HUES64 (cell line): ENCODE measurements around the gene IL31.

ENCODE experiments used
- H3K27ac ChIP-seq: 2 replicates; pipeline ENCODE4 v1.7.0; 2013; ENCODE audit warnings: low read depth, low read length, inconsistent platforms
- H3K27me3 ChIP-seq: 2 replicates; pipeline ENCODE4 v1.6.1; 2013; ENCODE audit warnings: mild to moderate bottlenecking, low read length; ENCODE audit not compliant: insufficient read depth
- H3K36me3 ChIP-seq: 2 replicates; pipeline ENCODE4 v1.6.1; 2013; ENCODE audit warnings: mild to moderate bottlenecking, low read length; ENCODE audit not compliant: insufficient read depth
- H3K4me1 ChIP-seq: 2 replicates; pipeline ENCODE4 v1.6.1; 2013; ENCODE audit warnings: mild to moderate bottlenecking, low read length, moderate library complexity; ENCODE audit not compliant: insufficient read depth
- H3K4me3 ChIP-seq: 2 replicates; pipeline ENCODE4 v1.5.1; 2013; ENCODE audit warnings: mild to moderate bottlenecking, low read length, moderate library complexity
- H3K9ac ChIP-seq: 2 replicates; pipeline ENCODE4 v1.6.1; 2013; ENCODE audit warnings: mild to moderate bottlenecking, low read depth, low read length
- H3K9me3 ChIP-seq: 2 replicates; pipeline ENCODE4 v1.6.1; 2013; ENCODE audit warnings: low read depth, low read length; ENCODE audit not compliant: insufficient read depth
- WGBS: fragments of 150-250, 120-280 bp; methylation state at CpG from one replicate; pipeline ENCODE4 v1.1.7; 2013; ENCODE audit warnings: missing lambda C conversion rate; 5-methylcytosine and 5-hydroxymethylcytosine counted together

IL31 gene

DNA sequence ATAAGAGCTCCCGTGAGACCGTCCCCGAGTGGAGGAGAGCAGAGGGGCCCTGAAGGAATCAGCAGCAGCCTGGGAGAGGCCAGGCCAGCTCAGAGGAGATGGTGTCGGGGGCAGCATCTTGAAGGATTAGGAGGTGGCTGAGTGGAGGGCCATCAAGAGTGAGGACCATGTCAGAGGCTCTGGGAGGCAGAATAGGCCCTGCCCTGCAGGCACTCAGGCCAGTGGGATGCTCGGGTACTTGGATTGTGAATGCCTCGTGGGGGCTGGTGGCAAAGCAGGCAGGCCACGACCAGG, 47.7 kb downstream of the IL31 start:
- Histone ChIP-seq H3K27ac (no peak overlapping the region), H3K4me1 (peaks cover 4% of the 10 kb centered on the region; the same call in 1 of the 2 replicates), H3K9ac (no peak overlapping the region), H3K36me3 (peaks cover 33% of the 10 kb centered on the region), H3K9me3 (no peaks in the 10 kb centered on the region), H3K27me3 (no peaks in the 10 kb centered on the region), H3K4me3 (no peak overlapping the region)
- whole genome bisulfite sequencing: 86% methylated on average over 7 of the region's 7 CpGs

GRCh38 chr12:122125452-122126341, 48.3 kb downstream of the IL31 start:
- H3K27ac ChIP-seq: no peak overlapping the region
- WGBS: 93% methylated on average over 13 of the region's 13 CpGs

DNA sequence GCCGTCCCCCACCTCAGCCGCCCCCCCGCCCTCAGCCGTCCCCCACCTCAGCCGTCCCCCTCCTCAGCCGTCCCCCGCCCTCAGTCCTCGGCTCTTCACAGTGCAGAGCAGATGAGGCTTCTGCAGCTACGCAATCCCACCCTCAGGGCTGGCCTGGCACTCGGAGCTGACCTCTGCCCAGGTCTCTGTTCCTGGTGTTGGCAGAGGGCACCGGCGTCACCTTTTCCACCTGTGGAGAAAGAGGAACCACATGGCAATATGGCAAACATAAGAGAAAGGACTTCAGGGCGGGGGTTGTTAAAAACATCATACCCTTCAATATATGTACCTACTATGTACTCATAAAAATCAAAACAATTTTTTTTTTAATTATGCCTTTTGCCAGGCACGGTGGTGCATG, 49.7 kb downstream of the IL31 start:
- peaks cover 4% of the 10 kb centered on the region; the same call in 1 of the 2 replicates for H3K4me1 ChIP-seq
- H3K4me3 ChIP-seq: no peak overlapping the region
- peaks cover 21% of the 10 kb centered on the region for H3K36me3 ChIP-seq
- H3K9ac ChIP-seq: no peak overlapping the region
- H3K27me3 ChIP-seq: no peaks in the 10 kb centered on the region
- H3K27ac ChIP-seq: no peak overlapping the region
- H3K9me3 ChIP-seq: no peaks in the 10 kb centered on the region
- WGBS: 97% methylated on average over 10 of the region's 14 CpGs

More at GRCh38 chr12:122125452-122126341, 48.3 kb downstream of the IL31 start:
- Histone ChIP-seq H3K9ac (no peak overlapping the region), H3K4me1 (peaks cover 4% of the 10 kb centered on the region; the same call in 1 of the 2 replicates), H3K36me3 (peaks cover 33% of the 10 kb centered on the region), H3K9me3 (no peaks in the 10 kb centered on the region), H3K27me3 (no peaks in the 10 kb centered on the region), H3K4me3 (no peak overlapping the region)

GRCh38 chr12:122123761-122124145, 50.3 kb downstream of the IL31 start:
- 91% methylated on average over 8 of the region's 9 CpGs for WGBS
- H3K27ac ChIP-seq: no peak overlapping the region
- peaks cover 15% of the 10 kb centered on the region for H3K36me3 ChIP-seq
- no peak overlapping the region for H3K4me3 ChIP-seq
- no peak overlapping the region for H3K9ac ChIP-seq
- no peaks in the 10 kb centered on the region for H3K27me3 ChIP-seq
- H3K9me3 ChIP-seq: no peaks in the 10 kb centered on the region
- H3K4me1 ChIP-seq: peaks cover 4% of the 10 kb centered on the region; the same call in 1 of the 2 replicates

DNA sequence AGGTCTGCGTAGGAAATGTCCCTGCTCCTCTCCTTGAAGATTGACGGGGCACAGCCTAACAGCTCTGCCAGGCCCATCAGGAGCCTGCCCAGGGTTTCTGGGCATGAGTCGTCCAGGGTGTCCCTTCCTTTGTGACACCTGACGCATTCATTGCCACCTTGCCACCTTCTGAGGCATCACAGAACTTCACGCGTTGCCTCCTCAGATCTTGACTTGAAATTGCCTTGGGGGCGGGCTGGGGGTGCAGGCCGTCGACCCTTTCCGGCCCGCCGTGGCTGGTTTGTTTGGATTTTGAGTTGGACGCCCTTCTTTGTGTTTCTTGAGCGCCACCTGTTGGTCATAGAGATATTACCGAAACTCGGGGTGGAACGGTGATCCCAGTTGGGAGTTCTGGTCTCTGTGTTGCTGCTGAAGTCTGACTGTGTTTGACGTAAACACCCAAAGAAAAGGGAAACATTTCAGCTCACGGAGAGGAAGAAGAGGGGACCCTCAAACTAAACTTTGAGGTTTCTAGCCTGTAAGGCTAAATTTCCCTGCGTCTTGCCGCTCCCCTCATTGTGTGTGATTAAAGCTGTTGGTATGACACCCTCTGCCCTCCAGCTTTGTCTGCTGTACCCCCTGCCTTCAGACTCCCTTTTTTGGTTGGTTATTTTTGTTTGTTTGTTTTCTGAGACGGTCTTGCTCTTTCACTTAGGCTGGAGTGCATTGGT, 50.8 kb downstream of the IL31 start:
- Histone ChIP-seq H3K27ac (no peak overlapping the region), H3K9me3 (no peaks in the 10 kb centered on the region), H3K4me1 (peaks cover 4% of the 10 kb centered on the region; the same call in 1 of the 2 replicates), H3K36me3 (peaks cover 10% of the 10 kb centered on the region; the same call in 1 of the 2 replicates), H3K9ac (0 out of 2 replicates have a peak overlapping the region, but pooled peaks have one; percentile 19), H3K4me3 (no peak overlapping the region), H3K27me3 (no peaks in the 10 kb centered on the region)
- WGBS: 29% methylated on average over 22 of the region's 22 CpGs
